GM10847 (cell line): ENCODE data around the gene KCTD5.

Experiments used
- POLR2A ChIP-seq: IDR thresholded peaks from 2 replicates; pipeline ENCODE4 v1.6.1; 2011; ENCODE audit not compliant: insufficient read length; ENCODE audit errors: extremely low read depth

The KCTD5 gene

DNA sequence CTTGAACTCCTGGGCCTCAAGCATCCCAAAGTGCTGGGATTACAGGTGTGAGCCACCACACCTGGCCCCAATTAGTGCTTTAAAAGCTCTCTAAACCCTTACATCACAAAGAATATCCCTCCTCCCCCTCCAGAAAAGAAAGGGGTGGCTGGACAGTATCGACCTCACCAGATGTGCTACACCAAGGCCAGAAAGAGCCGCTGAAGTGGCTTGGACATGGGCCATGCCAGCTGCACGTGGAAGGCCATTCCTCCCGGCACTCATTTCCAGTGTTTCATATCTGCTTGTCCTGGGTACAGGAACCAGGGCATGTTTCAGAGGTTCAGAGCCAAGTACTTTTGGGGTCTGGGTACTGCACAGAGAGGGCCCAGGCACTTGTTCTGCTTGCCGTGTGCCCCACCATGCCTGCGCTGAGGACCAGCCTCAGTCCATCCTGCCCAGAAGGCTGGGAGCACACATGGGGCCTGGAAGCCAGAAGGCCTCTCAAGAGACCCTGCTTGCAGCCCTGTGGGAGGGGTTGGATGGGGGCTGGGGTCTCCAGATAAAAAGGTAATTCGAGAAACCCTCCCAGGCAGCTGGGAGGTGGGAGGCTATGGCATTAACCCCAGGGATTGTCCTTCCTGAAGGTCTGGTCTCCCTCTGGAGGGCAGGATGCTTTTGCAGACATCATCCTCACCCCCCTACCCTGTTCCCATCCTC lies 66.6 kb downstream of the KCTD5 start:
- no peak for TF ChIP-seq POLR2A

DNA sequence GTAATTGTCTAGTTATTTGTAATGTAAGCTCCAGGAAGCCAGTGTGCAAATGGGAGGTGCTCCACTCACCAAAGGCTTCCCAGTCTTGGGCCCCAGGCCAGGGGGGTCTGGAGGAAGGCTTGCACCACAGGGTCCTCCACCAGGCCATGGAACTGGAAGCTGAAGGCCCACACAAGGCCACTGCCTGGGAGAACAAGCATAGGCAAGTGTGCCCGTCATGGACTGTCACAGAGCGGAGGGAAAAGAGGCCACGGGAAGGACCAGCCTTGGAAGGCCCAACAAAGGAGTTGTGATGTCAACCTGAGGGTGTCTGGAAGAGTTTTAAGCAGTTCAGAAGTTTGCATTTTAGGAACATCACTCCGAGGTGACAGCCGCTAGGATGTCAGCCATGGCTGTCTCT lies 67.2 kb downstream of the KCTD5 start:
- no peak for TF ChIP-seq POLR2A

DNA sequence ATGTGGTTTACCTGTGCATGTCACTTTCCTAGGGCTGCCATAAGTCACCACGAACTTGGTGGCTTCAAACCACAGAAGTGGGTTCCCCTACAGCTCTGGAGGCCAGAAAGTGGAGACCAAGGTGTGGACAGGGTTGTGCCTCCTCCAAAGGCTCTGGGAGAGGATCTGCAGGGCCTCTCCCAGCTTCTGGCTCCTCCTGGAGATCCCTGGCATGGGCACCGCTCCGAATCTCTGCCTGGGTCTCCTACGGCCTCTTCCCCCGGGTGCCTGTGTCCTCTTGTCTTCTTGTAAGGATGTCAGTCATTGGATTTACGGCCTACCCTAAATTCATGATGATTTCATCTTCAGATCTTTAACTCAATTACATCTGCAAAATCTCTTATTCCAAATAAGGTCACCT lies 67.6 kb downstream of the KCTD5 start:
- TF ChIP-seq POLR2A: no peak

DNA sequence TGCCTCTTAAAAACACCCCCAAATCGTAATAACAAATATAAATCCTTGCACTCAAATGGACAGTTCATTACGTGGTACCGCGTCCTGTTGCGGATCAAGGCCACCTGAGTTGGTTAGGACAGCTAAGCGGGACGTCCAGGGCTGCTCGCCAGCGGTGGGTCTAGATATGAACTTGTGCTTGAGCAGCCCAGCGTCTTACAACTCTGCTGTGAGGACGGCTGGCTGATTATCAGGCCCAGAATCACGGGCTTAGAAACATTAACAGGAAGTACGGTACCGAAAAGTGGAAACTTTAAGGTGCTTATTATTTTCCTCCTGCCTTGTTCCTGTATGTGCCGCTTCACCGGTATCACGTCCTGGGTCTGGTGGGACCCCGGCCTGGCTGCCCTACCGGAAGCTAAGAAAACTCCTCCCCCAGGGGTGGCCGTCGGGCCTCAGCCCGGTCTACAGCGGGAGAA lies 69.3 kb downstream of the KCTD5 start:
- TF ChIP-seq POLR2A: no peak

DNA sequence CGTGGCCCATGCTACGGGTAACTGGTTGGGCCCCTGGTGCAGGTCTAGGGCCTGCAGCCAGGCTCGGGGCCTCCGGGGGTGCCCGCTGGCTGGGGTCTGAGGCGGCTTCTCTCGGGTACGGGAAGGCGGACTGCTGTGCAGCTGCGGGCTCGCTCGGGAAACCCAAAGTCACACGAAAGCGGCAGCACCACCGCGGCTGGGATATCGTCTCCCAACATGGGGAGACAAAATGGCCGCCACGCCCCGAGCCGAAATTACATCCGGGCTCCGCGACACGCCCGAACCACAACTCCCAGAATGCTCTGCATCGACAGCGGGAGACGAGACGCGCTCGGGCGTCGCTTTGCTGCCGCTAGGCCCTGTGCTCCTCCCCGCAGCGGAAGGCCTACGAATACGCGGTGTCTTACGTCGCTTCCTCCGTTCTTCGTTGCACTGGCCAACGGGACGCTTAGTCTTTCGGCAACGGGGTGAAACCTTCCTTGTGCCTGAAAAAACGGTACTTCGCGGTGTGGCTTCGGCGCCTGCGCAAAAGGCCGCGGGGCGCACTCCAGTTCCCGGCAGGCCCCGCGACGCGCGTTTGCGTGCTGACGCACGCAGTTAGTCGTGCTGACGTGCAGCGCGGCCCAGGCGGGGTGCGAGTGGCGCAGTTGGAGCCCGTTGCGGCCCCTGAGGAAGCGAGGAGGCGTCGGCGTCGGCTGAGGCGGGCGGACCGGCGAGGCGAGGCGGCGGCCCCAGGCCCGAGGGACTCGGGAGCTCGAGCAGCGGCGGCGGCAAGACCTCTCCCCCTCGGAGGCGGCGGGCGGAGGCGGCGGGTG lies 69.9 kb downstream of the KCTD5 start, which contains the start of gene SRRM2:
SRRM2 (plus strand) TSS at position 604 of the 815 bp plus-strand sequence. CDS start 3,727 bp downstream, outside the sequence.
- TF ChIP-seq POLR2A: peak; percentile 86

DNA sequence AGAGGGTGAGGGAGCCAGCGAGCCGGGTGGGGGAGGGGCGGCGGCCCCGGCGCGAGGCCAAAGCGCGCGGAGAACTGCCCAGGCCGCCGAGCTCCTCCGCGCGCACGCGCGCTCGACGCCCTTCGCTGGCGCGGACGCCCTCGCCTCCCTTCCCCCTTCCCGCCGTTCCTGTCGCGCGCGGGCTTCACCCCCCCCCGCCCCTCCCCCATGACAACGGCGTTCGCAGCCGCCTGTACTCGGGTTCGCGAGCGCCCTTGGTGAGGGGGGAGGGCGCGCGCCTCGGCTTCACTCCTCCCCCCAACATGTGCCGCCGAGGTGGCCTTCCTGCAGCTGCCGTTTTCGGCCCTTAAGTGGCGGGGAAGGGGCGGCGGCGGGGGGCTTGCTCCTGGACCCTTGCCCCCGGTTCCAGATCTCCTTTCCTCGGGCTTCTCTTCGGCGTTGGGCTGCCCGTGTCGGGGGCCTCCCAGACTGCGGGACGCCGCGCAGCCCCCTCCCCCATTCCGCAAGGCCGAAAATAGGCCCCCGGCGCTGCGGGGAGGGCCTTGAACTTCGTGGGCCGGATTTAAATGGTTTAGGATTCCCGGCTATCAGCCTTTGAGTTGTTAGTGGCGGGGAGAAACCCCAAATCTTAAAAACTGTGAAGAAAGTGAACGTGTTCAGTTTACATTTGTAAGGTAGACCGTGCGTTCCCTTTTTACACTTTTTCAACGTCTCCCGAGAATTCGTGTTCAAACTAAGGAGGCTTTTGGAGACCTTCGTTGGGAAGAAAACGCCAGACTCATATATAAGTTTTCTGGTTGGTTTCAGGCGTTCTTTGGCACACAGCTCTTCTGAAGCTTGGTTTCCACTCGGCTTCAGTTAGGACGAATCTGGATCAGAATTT lies 70.8 kb downstream of the KCTD5 start:
- TF ChIP-seq POLR2A: no peak

DNA sequence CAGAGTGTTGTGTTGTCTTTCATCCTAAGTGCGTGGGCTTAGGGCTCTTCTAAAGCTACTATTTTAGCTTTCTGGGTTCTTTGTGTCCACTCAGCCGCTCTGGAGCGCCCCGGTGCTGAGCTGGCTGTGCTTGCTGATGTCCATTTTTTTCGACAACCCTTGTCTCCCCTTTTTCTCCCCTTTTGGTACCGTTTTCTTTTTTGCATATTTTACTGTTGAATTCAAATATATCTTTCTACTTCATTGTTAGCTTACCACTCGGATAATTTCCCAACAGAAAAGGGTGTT lies 71.4 kb downstream of the KCTD5 start:
- TF ChIP-seq POLR2A: no peak

DNA sequence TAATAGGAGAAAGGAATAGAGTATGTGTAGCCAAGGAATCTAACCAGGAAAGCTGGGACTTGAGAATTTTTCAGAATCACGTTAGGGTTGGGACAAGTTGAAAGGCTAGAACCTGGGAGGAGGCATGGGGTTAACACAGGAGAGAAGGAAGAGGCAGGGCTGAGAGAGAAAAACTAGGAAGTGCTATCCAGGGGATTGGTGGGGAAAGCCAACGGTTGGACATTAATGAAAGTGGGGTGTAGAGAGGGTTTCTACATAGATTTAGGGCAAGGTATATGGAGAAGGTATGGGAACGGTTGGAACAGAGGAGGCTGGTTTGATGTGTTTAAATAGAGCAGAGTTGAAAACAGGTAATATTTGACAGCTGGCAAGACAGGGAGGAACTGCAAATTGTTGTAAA lies 72.8 kb downstream of the KCTD5 start:
- no peak for TF ChIP-seq POLR2A

DNA sequence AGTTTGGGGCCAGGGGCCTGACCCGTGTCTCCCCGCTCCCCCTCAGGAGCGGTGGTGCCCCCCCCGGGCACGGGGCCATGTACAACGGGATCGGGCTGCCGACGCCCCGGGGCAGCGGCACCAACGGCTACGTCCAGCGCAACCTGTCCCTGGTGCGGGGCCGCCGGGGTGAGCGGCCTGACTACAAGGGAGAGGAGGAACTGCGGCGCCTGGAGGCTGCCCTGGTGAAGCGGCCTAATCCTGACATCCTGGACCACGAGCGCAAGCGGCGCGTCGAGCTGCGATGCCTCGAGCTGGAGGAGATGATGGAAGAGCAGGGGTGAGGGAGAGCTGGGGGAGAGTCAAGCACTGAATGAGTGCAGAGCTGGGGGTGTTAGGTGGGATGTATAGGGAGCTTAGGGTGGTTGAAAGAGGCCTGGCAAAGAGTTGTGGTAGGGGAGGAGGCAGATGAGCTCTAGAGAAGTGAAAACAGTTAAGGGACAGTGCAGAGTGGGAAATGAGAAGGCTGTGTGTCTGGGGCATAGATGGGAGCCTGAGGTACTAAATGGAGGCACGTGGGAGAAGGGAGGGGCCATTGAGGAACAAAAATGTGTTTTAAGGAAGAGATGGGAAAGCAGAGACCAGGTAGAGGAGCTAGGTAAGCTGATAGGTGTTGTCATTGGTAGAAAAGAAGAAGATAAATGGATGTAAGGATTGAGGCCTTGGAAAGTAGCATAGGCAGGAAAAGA lies 74.1 kb downstream of the KCTD5 start:
- no peak for TF ChIP-seq POLR2A

DNA sequence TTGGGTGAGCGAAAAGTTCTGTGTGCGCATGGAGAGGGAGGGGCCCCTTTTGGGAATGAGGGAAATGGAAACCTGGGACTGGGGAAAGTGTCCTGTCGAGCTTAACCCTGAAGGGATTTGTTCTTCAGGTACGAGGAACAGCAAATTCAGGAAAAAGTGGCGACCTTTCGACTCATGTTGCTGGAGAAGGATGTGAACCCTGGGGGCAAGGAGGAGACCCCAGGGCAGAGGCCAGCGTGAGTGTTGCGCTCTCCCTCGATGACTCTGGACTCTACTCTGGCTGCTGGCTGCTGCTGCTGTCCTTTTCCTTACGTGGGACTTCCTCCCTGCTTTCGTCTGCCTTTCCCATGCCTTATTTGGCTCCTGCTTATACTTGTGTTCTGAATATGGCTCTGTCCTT lies 75.0 kb downstream of the KCTD5 start:
- no peak for TF ChIP-seq POLR2A
